SH-SY5Y (cell line): ENCODE data around the gene AP1S3.

Source experiments
- GATA2 ChIP-seq: IDR thresholded peaks from 2 replicates; pipeline ENCODE4 v1.6.1; 2011; ENCODE audit warnings: mild to moderate bottlenecking, low read depth, low read length
- GATA3 ChIP-seq: IDR thresholded peaks from 2 replicates; pipeline ENCODE4 v1.6.1; 2011; ENCODE audit warnings: low read depth, mild to moderate bottlenecking, low read length, moderate library complexity

AP1S3 gene

GRCh38 chr2:223734346-223734745, 103.0 kb downstream of the AP1S3 start:
- TF ChIP-seq GATA2 (no peak), GATA3 (no peak)

GRCh38 chr2:223732346-223732745, 105.0 kb downstream of the AP1S3 start:
- no peak for TF ChIP-seq GATA3
- no peak for TF ChIP-seq GATA2

- no peak for TF ChIP-seq GATA2
- TF ChIP-seq GATA3: no peak
Measured at GRCh38 chr2:223731503-223731902, 105.9 kb downstream of the AP1S3 start.

GRCh38 chr2:223729781-223730180, 107.6 kb downstream of the AP1S3 start:
- TF ChIP-seq GATA3 (no peak), GATA2 (no peak)

GRCh38 chr2:223727562-223727961, 109.8 kb downstream of the AP1S3 start:
- no peak for TF ChIP-seq GATA2

- TF ChIP-seq GATA2: no peak
- TF ChIP-seq GATA3: no peak
Measured at GRCh38 chr2:223725986-223726970, 111.1 kb downstream of the AP1S3 start.

GRCh38 chr2:223725494-223725893, 111.9 kb downstream of the AP1S3 start:
- TF ChIP-seq GATA3 (no peak), GATA2 (no peak)

- no peak for TF ChIP-seq GATA3
- no peak for TF ChIP-seq GATA2
Measured at GRCh38 chr2:223724861-223725260, 112.5 kb downstream of the AP1S3 start.

GRCh38 chr2:223723954-223724411, 113.4 kb downstream of the AP1S3 start:
- no peak for TF ChIP-seq GATA2
- no peak for TF ChIP-seq GATA3

GRCh38 chr2:223722226-223722625, 115.2 kb downstream of the AP1S3 start:
- TF ChIP-seq GATA2: no peak
- TF ChIP-seq GATA3: no peak

GRCh38 chr2:223721746-223722145, 115.6 kb downstream of the AP1S3 start:
- TF ChIP-seq GATA3: no peak
- no peak for TF ChIP-seq GATA2

- TF ChIP-seq GATA2 (no peak), GATA3 (no peak)
Measured at GRCh38 chr2:223720367-223720766, 117.0 kb downstream of the AP1S3 start.

- TF ChIP-seq GATA2: no peak
- TF ChIP-seq GATA3: no peak
Measured at GRCh38 chr2:223712642-223713041, 124.7 kb downstream of the AP1S3 start.

- TF ChIP-seq GATA3 (no peak), GATA2 (no peak)
Measured at GRCh38 chr2:223711596-223712326, 125.6 kb downstream of the AP1S3 start.
